ENCODE data around the gene COX15.

The COX15 gene

GRCh38 chr10:99693933-99694583 lies 37.9 kb downstream of the COX15 start (continued):
- TF ChIP-seq PRDM10 (tag by site-specific recombination; IDR thresholded peaks at IDR 0.05): no peak
- TF ChIP-seq, protein P1, sequence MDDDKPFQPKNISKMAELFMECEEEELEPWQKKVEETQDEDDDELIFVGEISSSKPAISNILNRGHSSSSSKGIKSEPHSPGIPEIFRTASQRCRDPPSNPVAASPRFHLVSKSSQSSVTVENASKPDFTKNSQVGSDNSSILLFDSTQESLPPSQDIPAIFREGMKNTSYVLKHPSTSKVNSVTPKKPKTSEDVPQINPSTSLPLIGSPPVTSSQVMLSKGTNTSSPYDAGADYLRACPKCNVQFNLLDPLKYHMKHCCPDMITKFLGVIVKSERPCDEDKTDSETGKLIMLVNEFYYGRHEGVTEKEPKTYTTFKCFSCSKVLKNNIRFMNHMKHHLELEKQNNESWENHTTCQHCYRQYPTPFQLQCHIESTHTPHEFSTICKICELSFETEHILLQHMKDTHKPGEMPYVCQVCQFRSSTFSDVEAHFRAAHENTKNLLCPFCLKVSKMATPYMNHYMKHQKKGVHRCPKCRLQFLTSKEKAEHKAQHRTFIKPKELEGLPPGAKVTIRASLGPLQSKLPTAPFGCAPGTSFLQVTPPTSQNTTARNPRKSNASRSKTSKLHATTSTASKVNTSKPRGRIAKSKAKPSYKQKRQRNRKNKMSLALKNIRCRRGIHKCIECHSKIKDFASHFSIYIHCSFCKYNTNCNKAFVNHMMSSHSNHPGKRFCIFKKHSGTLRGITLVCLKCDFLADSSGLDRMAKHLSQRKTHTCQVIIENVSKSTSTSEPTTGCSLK (tag by site-specific recombination; IDR thresholded peaks at IDR 0.05): no peak

DNA sequence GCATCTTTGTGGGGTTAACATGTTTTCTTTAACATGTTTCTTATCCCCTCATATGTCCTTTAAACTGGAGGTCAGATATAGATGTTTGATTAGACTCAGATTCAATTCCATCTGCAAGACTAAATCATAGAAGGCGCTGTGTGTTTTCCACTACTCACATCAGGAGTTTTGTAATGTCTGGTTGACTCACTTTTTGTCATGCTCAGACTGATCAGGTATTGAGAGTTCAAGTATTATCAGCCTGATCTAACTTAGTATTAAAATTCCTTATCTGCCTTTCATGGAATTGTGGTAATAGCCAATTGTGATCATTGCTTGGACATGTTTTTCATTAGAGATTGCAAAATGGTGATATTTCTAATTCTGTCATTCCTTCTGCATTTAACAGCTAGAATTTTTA lies 42.5 kb downstream of the COX15 start:
- Histone ChIP-seq H3K4me3 (ENCODE audit: low read depth, low read length) (no peak overlapping the region), H3K36me3 (ENCODE audit: control insufficient read depth in 2 of 2, insufficient read depth in 1 of 2, low read length in 2 of 2) (peaks cover 21 to 44% of the 10 kb centered on the region in 2 experiments)

DNA sequence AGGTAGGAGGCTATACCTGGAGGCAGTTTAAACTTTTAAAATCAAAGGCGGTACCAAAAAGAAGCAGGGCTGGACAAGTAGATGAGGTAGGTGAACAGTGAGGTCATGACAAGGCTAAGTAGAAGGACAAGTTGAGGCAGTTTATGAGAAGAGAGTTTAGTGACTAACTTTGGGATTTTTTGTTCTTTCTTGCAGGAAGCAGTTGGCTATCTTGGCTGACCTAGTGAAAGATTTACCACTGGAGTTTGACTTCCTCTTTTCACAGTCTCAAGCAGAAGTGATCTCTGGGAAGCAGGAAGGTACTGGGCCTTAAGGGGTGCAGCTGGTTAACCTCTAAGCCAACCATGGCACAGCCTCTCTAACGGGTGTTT lies 46.3 kb downstream of the COX15 start:
- no peaks in the 10 kb centered on the region for H3K4me1 ChIP-seq (ENCODE audit: control insufficient read depth, insufficient read depth, low read length)
- POLR2A ChIA-PET: no interaction called here
- H3K4me3 ChIP-seq (ENCODE audit: low read depth, low read length): no peak overlapping the region

More for the DNA sequence above, 42.5 kb downstream of the COX15 start:
- ChIA-PET POLR2A (no interaction called here), CTCF (no interaction called here)
- Histone ChIP-seq H3K4me1 (ENCODE audit: control insufficient read depth, insufficient read depth, low read length) (no peaks in the 10 kb centered on the region), H3K27ac (ENCODE audit: extremely low read depth, low read depth, low read length) (no peak overlapping the region), H3K9me3 (ENCODE audit: control insufficient read depth, insufficient read depth, low read depth, low read length) (no peaks in the 10 kb centered on the region)
- TF ChIP-seq ZNF114 (tag by site-specific recombination; IDR thresholded peaks at IDR 0.05) (no peak), ZNF416 (tag by site-specific recombination; IDR thresholded peaks at IDR 0.05) (no peak)

GRCh38 chr10:99682752-99683151 lies 49.2 kb downstream of the COX15 start:
- CTCF ChIA-PET: interaction anchor here (0.6 to 1.5 kb wide), 4 partner anchors 220 to 834 kb away, joined by 3 to 4 read pairs (median 3); no protein-coding TSS in a partner anchor
- Histone ChIP-seq H3K4me3 (ENCODE audit: low read depth, low read length) (no peak overlapping the region), H3K27ac (ENCODE audit: extremely low read depth, low read depth, low read length) (no peak overlapping the region)
- TF ChIP-seq, protein P2, sequence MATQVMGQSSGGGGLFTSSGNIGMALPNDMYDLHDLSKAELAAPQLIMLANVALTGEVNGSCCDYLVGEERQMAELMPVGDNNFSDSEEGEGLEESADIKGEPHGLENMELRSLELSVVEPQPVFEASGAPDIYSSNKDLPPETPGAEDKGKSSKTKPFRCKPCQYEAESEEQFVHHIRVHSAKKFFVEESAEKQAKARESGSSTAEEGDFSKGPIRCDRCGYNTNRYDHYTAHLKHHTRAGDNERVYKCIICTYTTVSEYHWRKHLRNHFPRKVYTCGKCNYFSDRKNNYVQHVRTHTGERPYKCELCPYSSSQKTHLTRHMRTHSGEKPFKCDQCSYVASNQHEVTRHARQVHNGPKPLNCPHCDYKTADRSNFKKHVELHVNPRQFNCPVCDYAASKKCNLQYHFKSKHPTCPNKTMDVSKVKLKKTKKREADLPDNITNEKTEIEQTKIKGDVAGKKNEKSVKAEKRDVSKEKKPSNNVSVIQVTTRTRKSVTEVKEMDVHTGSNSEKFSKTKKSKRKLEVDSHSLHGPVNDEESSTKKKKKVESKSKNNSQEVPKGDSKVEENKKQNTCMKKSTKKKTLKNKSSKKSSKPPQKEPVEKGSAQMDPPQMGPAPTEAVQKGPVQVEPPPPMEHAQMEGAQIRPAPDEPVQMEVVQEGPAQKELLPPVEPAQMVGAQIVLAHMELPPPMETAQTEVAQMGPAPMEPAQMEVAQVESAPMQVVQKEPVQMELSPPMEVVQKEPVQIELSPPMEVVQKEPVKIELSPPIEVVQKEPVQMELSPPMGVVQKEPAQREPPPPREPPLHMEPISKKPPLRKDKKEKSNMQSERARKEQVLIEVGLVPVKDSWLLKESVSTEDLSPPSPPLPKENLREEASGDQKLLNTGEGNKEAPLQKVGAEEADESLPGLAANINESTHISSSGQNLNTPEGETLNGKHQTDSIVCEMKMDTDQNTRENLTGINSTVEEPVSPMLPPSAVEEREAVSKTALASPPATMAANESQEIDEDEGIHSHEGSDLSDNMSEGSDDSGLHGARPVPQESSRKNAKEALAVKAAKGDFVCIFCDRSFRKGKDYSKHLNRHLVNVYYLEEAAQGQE (tag by site-specific recombination; IDR thresholded peaks at IDR 0.05): no peak
- TF ChIP-seq ZNF560 (tag by site-specific recombination; IDR thresholded peaks at IDR 0.05; ENCODE audit: borderline replicate concordance): no peak
- TF ChIP-seq ZNF670 (tag by site-specific recombination; IDR thresholded peaks at IDR 0.05; ENCODE audit: low read depth): no peak
- TF ChIP-seq ZBTB7A (tag by site-specific recombination; IDR thresholded peaks at IDR 0.05; ENCODE audit: low read depth): no peak
- TF ChIP-seq ZNF248 (tag by site-specific recombination; IDR thresholded peaks at IDR 0.05): no peak
- no peak for TF ChIP-seq REPIN1 (tag by site-specific recombination; IDR thresholded peaks at IDR 0.05; ENCODE audit: low read depth)
- TF ChIP-seq, protein P3, sequence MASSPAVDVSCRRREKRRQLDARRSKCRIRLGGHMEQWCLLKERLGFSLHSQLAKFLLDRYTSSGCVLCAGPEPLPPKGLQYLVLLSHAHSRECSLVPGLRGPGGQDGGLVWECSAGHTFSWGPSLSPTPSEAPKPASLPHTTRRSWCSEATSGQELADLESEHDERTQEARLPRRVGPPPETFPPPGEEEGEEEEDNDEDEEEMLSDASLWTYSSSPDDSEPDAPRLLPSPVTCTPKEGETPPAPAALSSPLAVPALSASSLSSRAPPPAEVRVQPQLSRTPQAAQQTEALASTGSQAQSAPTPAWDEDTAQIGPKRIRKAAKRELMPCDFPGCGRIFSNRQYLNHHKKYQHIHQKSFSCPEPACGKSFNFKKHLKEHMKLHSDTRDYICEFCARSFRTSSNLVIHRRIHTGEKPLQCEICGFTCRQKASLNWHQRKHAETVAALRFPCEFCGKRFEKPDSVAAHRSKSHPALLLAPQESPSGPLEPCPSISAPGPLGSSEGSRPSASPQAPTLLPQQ (tag by site-specific recombination; IDR thresholded peaks at IDR 0.05): no peak

More for the DNA sequence above, 46.3 kb downstream of the COX15 start:
- no peak overlapping the region for H3K27ac ChIP-seq (ENCODE audit: extremely low read depth, low read depth, low read length)
- H3K36me3 ChIP-seq (ENCODE audit: control insufficient read depth in 2 of 2, insufficient read depth in 1 of 2, low read length in 2 of 2): peaks cover 14 to 35% of the 10 kb centered on the region in 2 experiments
- no peaks in the 10 kb centered on the region for H3K9me3 ChIP-seq (ENCODE audit: control insufficient read depth, insufficient read depth, low read depth, low read length)
- TF ChIP-seq, protein P4, sequence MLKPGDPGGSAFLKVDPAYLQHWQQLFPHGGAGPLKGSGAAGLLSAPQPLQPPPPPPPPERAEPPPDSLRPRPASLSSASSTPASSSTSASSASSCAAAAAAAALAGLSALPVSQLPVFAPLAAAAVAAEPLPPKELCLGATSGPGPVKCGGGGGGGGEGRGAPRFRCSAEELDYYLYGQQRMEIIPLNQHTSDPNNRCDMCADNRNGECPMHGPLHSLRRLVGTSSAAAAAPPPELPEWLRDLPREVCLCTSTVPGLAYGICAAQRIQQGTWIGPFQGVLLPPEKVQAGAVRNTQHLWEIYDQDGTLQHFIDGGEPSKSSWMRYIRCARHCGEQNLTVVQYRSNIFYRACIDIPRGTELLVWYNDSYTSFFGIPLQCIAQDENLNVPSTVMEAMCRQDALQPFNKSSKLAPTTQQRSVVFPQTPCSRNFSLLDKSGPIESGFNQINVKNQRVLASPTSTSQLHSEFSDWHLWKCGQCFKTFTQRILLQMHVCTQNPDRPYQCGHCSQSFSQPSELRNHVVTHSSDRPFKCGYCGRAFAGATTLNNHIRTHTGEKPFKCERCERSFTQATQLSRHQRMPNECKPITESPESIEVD (tag by site-specific recombination; IDR thresholded peaks at IDR 0.05): no peak
- TF ChIP-seq HOXD13 (CRISPR knock-in tag; IDR thresholded peaks at IDR 0.05; ENCODE audit: borderline replicate concordance) (no peak), ZNF548 (tag by site-specific recombination; IDR thresholded peaks at IDR 0.05) (no peak)
- CTCF ChIA-PET: interaction anchor here (0.7 kb wide), 1 partner anchor 54 kb away, joined by 3 read pairs; no protein-coding TSS in a partner anchor

More at GRCh38 chr10:99682752-99683151, 49.2 kb downstream of the COX15 start:
- Histone ChIP-seq H3K4me1 (ENCODE audit: control insufficient read depth, insufficient read depth, low read length) (peaks cover 9% of the 10 kb centered on the region; the same call in 1 of the 2 replicates), H3K36me3 (ENCODE audit: control insufficient read depth in 2 of 2, insufficient read depth in 1 of 2, low read length in 2 of 2) (peaks cover 7 to 44% of the 10 kb centered on the region in 2 experiments), H3K9me3 (ENCODE audit: control insufficient read depth, insufficient read depth, low read depth, low read length) (no peaks in the 10 kb centered on the region)
- POLR2A ChIA-PET: no interaction called here

Measured in HEK293 (cell line).